GM10266 (cell line): Measurements from ENCODE around the gene FITM1.

Source experiments
- DNase-seq: peaks from one replicate; pipeline ENCODE4 v3.0.0; 2012; ENCODE audit errors: extremely low spot score
- CTCF ChIP-seq: IDR thresholded peaks from 2 replicates; pipeline ENCODE4 v1.5.1; 2012; ENCODE audit warnings: mild to moderate bottlenecking, low read depth; ENCODE audit not compliant: control insufficient read depth, insufficient read depth; ENCODE audit errors: missing control alignments

FITM1 gene

GRCh38 chr14:24126939-24127338 lies 3.5 kb upstream of the FITM1 start:
- DNase-seq: no peak
- TF ChIP-seq CTCF: no peak

GRCh38 chr14:24127673-24128072 lies 2.8 kb upstream of the FITM1 start:
- no peak for DNase-seq
- no peak for TF ChIP-seq CTCF

GRCh38 chr14:24129410-24129998 lies 955 bp upstream of the FITM1 start:
- DNase-seq: no peak
- no peak for TF ChIP-seq CTCF

GRCh38 chr14:24130717-24131548 lies 474 bp downstream of the FITM1 start:
- DNase-seq: no peak
- TF ChIP-seq CTCF: no peak

- TF ChIP-seq CTCF: no peak
- no peak for DNase-seq
These were observed 1.1 kb downstream of the FITM1 start for GRCh38 chr14:24131549-24131966.

- TF ChIP-seq CTCF: no peak
- no peak for DNase-seq
These were observed 1.7 kb downstream of the FITM1 start for GRCh38 chr14:24132061-24132685.

- no peak for TF ChIP-seq CTCF
- no peak for DNase-seq
These were observed 2.5 kb downstream of the FITM1 start for GRCh38 chr14:24132976-24133375.
